ENCODE measurements around the gene CERS6. TPM values are rescaled to one million over a fixed set of nuclear protein-coding genes. Genes with fewer than 3 reads are reported as not detected.
A peak's percentile ranks its signal among the peaks of the same experiment; 100 is the strongest.

CERS6 gene
- total and polyA plus RNA-seq, 10 donors: 2.5 to 22.3 (median 12.8) TPM

DNA sequence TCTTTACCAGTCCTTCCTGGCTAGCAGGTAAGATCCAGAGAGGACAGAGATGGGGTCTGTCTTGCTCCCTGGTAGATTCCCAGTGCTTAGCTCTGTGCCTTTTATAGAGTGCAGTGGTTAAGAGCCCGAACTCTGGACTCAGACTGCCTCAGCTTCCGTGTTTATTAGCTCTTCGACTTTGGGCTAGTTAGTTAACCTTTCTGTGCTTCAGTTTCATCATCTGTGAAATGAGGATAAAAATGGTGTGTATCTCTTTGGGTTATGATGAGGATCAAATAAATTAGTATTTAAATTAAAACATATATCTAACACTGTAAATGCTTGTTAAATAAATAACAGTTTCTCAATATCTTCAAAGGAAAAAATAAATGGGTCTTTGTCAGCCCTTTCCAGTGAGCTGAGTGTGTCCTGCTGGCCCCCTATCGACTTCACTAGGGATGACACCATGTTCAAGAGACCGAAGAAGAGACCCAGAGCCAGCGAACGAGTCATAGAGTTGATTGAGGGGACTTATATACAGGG is 38.2 kb downstream of the CERS6 start:
- no peak for DNase-seq
- intact Hi-C loops (cut with DNase I; ENCODE audit: low total_unique reads): no loop called here
- 77 to 92% (median 88%) methylated on average over 7 of the region's 7 CpGs for WGBS, 5 donors

DNA sequence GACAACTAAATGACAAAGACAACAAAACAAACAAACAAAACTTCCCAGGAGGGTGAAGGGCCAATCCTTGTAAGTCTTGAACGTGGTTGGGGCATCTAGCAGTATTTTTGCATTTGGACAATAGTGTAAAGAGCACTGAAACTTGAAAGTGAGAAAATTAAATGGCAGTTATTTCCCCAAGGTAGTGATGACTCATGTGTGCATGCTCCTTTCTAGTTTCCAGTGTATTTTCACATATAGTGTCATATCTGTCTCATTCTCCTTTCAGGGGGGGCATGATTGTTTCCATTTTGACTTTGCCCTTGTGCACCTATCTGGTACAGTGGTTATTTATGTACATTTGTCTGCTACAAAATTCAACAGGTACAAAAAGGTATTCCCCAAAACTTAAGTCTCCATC is 39.5 kb downstream of the CERS6 start:
- DNase-seq: no peak
- WGBS, 5 donors: 47 to 76% (median 68%) methylated on average over 1 of the region's 1 CpG
- no peak overlapping the region for H3K27ac ChIP-seq
- H3K9me3 ChIP-seq: no peaks in the 10 kb centered on the region
- H3K4me1 ChIP-seq: peaks cover 0 to 12% (median 8%) of the 10 kb centered on the region in 6 donors
- intact Hi-C loops (cut with DNase I; ENCODE audit: low total_unique reads): no loop called here
- H3K4me3 ChIP-seq: no peak overlapping the region
- TF ChIP-seq POLR2AphosphoS5 (IDR thresholded peaks at IDR 0.05) (no peak), POLR2A (IDR thresholded peaks at IDR 0.05) (no peak)
- TF ChIP-seq, protein P1, sequence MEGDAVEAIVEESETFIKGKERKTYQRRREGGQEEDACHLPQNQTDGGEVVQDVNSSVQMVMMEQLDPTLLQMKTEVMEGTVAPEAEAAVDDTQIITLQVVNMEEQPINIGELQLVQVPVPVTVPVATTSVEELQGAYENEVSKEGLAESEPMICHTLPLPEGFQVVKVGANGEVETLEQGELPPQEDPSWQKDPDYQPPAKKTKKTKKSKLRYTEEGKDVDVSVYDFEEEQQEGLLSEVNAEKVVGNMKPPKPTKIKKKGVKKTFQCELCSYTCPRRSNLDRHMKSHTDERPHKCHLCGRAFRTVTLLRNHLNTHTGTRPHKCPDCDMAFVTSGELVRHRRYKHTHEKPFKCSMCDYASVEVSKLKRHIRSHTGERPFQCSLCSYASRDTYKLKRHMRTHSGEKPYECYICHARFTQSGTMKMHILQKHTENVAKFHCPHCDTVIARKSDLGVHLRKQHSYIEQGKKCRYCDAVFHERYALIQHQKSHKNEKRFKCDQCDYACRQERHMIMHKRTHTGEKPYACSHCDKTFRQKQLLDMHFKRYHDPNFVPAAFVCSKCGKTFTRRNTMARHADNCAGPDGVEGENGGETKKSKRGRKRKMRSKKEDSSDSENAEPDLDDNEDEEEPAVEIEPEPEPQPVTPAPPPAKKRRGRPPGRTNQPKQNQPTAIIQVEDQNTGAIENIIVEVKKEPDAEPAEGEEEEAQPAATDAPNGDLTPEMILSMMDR (IDR thresholded peaks at IDR 0.05 in 8 of 11, conservative IDR thresholded peaks at IDR 0.05 in 3 of 11): no peak
- H3K27me3 ChIP-seq (replicated peaks in 1 of 7): no peaks in the 10 kb centered on the region
- no peaks in the 10 kb centered on the region for H3K36me3 ChIP-seq

More for the DNA sequence above, 38.2 kb downstream of the CERS6 start:
- H3K9me3 ChIP-seq: no peaks in the 10 kb centered on the region
- H3K36me3 ChIP-seq: no peaks in the 10 kb centered on the region
- TF ChIP-seq, protein P1 (IDR thresholded peaks at IDR 0.05 in 8 of 11, conservative IDR thresholded peaks at IDR 0.05 in 3 of 11): peak in 1 of 11 experiments; percentile 25
- no peak for TF ChIP-seq POLR2AphosphoS5 (IDR thresholded peaks at IDR 0.05)
- H3K27me3 ChIP-seq (replicated peaks in 1 of 7): no peaks in the 10 kb centered on the region
- H3K27ac ChIP-seq: no peak overlapping the region
- peaks cover 0 to 25% (median 18%) of the 10 kb centered on the region in 6 donors for H3K4me1 ChIP-seq
- H3K4me3 ChIP-seq: no peak overlapping the region

DNA sequence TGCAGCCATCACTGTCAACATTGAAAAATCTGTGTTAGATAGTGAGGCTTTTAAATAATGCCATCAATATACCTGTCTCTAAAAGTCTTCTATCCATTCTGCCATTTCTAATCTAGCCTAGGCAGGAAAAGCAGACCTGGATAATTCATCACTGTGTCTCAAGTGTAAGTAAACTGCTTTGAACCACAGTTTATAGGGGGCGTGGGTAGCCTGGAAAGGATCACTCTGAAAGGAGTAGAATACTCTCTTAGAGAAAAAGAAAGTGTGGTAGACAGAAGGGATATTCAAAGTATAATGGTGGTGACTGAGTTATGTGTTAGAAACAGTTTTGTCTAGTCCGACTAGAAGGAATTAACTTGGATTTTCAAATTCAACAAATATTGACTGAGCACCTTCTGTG is 40.8 kb downstream of the CERS6 start:
- intact Hi-C loops (cut with DNase I; ENCODE audit: low total_unique reads): no loop called here
- H3K9me3 ChIP-seq: no peaks in the 10 kb centered on the region
- H3K4me3 ChIP-seq: no peak overlapping the region
- TF ChIP-seq, protein P1 (IDR thresholded peaks at IDR 0.05 in 8 of 11, conservative IDR thresholded peaks at IDR 0.05 in 3 of 11): no peak
- TF ChIP-seq POLR2A (IDR thresholded peaks at IDR 0.05) (no peak), POLR2AphosphoS5 (IDR thresholded peaks at IDR 0.05) (no peak)
- no peak for DNase-seq
- H3K27me3 ChIP-seq (replicated peaks in 1 of 7): no peaks in the 10 kb centered on the region
- H3K27ac ChIP-seq: no peak overlapping the region
- no peaks in the 10 kb centered on the region for H3K4me1 ChIP-seq
- no peaks in the 10 kb centered on the region for H3K36me3 ChIP-seq
- WGBS, 5 donors: 83 to 89% (median 88%) methylated on average over 2 of the region's 2 CpGs

DNA sequence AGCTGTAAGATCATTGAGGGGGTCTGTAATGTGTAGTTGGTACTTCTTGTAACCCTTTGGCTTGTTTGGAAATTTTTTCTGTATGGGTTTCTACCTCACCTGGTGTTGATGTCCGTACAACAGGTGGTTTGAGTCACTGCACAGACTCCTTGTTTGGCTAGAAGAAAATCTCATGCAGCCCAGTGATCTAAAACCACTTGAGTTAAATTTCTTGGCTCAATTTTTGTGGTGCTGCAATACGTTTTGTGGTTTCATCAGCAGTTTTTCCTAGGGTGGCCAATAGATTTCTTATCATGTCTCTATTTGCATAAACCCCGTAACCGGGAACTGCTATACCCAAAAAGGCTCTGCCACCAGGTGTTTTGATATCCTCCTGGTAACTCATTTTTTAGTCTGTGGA is 43.4 kb downstream of the CERS6 start:
- no peak for DNase-seq
- peaks cover 0 to 13% (median 7%) of the 10 kb centered on the region in 8 donors for H3K9me3 ChIP-seq
- intact Hi-C loops (cut with DNase I; ENCODE audit: low total_unique reads): no loop called here
- H3K27ac ChIP-seq: no peak overlapping the region
- H3K4me3 ChIP-seq: no peak overlapping the region
- H3K27me3 ChIP-seq (replicated peaks in 1 of 7): no peaks in the 10 kb centered on the region
- 45 to 64% (median 57%) methylated on average over 4 of the region's 4 CpGs for WGBS, 5 donors
- no peaks in the 10 kb centered on the region for H3K4me1 ChIP-seq
- TF ChIP-seq, protein P1 (IDR thresholded peaks at IDR 0.05 in 8 of 11, conservative IDR thresholded peaks at IDR 0.05 in 3 of 11): no peak
- TF ChIP-seq POLR2AphosphoS5 (IDR thresholded peaks at IDR 0.05): no peak
- TF ChIP-seq POLR2A (IDR thresholded peaks at IDR 0.05): no peak
- H3K36me3 ChIP-seq: peaks cover 0 to 3% (median 0%) of the 10 kb centered on the region in 6 donors

All from spleen (tissue), 11 donors.